Esophagus squamous epithelium (tissue), 4 donors: ENCODE results near the gene HYAL3.
A peak's percentile ranks its signal among the peaks of the same experiment; 100 is the strongest.

Experiments used
- CTCF ChIP-seq, 6 experiments: fragments of 450-650 bp in 4 of 6; fragments of 200-600 bp in 2 of 6; sonication (generic) in 2 of 6; IDR thresholded peaks; one replicate each; pipeline ENCODE4 v1.5.1; 2016 to 2019; ENCODE audit warnings: antibody characterized with exemption in 6 of 6, mild to moderate bottlenecking in 4 of 6, moderate library complexity in 4 of 6
- POLR2A ChIP-seq, 4 donors: fragments of 450-650 bp; IDR thresholded peaks; one replicate each; pipeline ENCODE4 v1.6.1; 2017; ENCODE audit warnings: antibody characterized with exemption in 4 of 4, mild to moderate bottlenecking in 4 of 4, moderate library complexity in 3 of 4

GRCh38 chr3:50292159-50293078 is 6.8 kb downstream of the HYAL3 start, which contains the start of gene IFRD2:
- TF ChIP-seq POLR2A (IDR thresholded peaks at IDR 0.05): peak in 3 of 4 donors; percentile 51 to 81 (median 76)
- TF ChIP-seq CTCF (IDR thresholded peaks at IDR 0.05): peak in 2 of 6 experiments; percentile 9 to 46
